Measurements from ENCODE around the gene NUP88.

- TF ChIP-seq, protein P1, sequence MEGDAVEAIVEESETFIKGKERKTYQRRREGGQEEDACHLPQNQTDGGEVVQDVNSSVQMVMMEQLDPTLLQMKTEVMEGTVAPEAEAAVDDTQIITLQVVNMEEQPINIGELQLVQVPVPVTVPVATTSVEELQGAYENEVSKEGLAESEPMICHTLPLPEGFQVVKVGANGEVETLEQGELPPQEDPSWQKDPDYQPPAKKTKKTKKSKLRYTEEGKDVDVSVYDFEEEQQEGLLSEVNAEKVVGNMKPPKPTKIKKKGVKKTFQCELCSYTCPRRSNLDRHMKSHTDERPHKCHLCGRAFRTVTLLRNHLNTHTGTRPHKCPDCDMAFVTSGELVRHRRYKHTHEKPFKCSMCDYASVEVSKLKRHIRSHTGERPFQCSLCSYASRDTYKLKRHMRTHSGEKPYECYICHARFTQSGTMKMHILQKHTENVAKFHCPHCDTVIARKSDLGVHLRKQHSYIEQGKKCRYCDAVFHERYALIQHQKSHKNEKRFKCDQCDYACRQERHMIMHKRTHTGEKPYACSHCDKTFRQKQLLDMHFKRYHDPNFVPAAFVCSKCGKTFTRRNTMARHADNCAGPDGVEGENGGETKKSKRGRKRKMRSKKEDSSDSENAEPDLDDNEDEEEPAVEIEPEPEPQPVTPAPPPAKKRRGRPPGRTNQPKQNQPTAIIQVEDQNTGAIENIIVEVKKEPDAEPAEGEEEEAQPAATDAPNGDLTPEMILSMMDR (IDR thresholded peaks at IDR 0.05; ENCODE audit: extremely low read depth in 1 of 2, insufficient read depth in 1 of 2, low read depth in 1 of 2, low read length in 2 of 2): no peak
- TF ChIP-seq GATA2 (IDR thresholded peaks at IDR 0.05; ENCODE audit: insufficient read depth, insufficient read length, low read depth, low read length): no peak
- TF ChIP-seq EZH2 (IDR thresholded peaks at IDR 0.05; ENCODE audit: borderline replicate concordance, low read depth, low read length, severe bottlenecking): no peak
- TF ChIP-seq POLR2A (IDR thresholded peaks at IDR 0.05; ENCODE audit: low read depth, low read length): no peak
- no peak for TF ChIP-seq POLR2AphosphoS5 (IDR thresholded peaks at IDR 0.05; ENCODE audit: insufficient read depth, low read depth, low read length)
- TF ChIP-seq FOS (IDR thresholded peaks at IDR 0.05; ENCODE audit: borderline replicate concordance, insufficient read depth, low read length): no peak
- TF ChIP-seq, protein P2, sequence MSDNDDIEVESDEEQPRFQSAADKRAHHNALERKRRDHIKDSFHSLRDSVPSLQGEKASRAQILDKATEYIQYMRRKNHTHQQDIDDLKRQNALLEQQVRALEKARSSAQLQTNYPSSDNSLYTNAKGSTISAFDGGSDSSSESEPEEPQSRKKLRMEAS (IDR thresholded peaks at IDR 0.05; ENCODE audit: insufficient read depth, insufficient read length): no peak
- TF ChIP-seq JUN (IDR thresholded peaks at IDR 0.05; ENCODE audit: borderline replicate concordance, insufficient read depth, insufficient read length, low read depth): no peak
- TF ChIP-seq MYC (IDR thresholded peaks at IDR 0.05; ENCODE audit: low read depth, low read length): no peak
Measured at GRCh38 chr17:5425826-5426225, 6.4 kb upstream of the NUP88 start.
